Measurements from ENCODE around the gene KDM1B.

KDM1B gene

DNA sequence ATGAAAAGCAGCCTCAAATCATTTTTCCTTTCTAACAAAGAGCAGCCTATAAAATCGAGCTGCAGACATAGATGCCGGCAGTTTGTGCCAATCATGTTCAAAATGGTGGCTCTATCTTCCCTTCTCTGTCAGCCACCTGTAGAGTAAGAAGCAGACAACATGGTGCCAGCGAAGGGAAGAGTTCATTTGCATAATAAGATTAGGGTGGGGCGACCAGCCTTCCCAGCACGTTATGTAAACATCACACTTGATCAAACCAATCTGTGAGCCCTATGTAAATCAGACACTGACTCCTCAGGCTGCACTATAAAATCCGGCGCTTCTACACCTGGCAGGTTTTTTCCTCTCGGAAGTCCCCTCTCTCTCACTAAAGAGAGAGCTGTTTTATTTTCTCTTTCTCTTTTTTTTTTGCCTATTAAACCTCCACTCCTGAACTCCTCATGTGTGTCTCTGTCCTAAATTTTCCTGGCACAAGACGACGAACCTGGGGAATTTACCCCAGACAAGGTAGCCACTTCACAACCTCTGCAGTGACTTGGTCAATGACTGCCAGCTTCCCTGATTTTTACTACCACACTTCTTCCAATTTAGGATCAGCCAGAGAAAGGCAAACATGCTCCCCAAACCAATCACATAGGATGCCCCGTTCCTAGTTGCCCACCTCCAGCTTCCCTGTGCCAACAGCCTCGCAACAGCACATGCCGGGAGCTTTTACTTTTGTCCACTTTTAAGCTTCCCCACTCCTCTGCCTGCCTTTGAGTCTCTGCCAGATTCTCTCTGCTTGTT, 13.2 kb upstream of the KDM1B start:
- H3K27me3 ChIP-seq (replicated peaks; ENCODE audit: insufficient read depth, low read length) = no peaks in the 10 kb centered on the region
- no peak overlapping the region for H3K4me3 ChIP-seq (ENCODE audit: low read length)
- no peak overlapping the region for H3K27ac ChIP-seq (ENCODE audit: low read length)
- H3K4me1 ChIP-seq (ENCODE audit: low read length) = no peaks in the 10 kb centered on the region
- H3K9ac ChIP-seq (ENCODE audit: low read length) = no peak overlapping the region
- no peaks in the 10 kb centered on the region for H3K9me2 ChIP-seq (replicated peaks; ENCODE audit: insufficient read depth, low read length)
- no peaks in the 10 kb centered on the region for H3K79me2 ChIP-seq (ENCODE audit: low read length)
- TF ChIP-seq EZH2phosphoT487 (IDR thresholded peaks at IDR 0.05; ENCODE audit: low read length) = no peak
- TF ChIP-seq, protein P1, sequence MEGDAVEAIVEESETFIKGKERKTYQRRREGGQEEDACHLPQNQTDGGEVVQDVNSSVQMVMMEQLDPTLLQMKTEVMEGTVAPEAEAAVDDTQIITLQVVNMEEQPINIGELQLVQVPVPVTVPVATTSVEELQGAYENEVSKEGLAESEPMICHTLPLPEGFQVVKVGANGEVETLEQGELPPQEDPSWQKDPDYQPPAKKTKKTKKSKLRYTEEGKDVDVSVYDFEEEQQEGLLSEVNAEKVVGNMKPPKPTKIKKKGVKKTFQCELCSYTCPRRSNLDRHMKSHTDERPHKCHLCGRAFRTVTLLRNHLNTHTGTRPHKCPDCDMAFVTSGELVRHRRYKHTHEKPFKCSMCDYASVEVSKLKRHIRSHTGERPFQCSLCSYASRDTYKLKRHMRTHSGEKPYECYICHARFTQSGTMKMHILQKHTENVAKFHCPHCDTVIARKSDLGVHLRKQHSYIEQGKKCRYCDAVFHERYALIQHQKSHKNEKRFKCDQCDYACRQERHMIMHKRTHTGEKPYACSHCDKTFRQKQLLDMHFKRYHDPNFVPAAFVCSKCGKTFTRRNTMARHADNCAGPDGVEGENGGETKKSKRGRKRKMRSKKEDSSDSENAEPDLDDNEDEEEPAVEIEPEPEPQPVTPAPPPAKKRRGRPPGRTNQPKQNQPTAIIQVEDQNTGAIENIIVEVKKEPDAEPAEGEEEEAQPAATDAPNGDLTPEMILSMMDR (IDR thresholded peaks at IDR 0.05; ENCODE audit: low read length) = no peak
- no peak for TF ChIP-seq EZH2 (optimal IDR thresholded peaks at IDR 0.05; ENCODE audit: low read depth, low read length)
- H3F3A ChIP-seq (ENCODE audit: insufficient read depth, low read length) = no peaks in the 10 kb centered on the region
- H3K4me2 ChIP-seq (ENCODE audit: low read depth, low read length) = no peak overlapping the region
- DNase-seq = no peak
- no peaks in the 10 kb centered on the region for H3K36me3 ChIP-seq (replicated peaks; ENCODE audit: insufficient read depth, low read length)
- no peak overlapping the region for H2AFZ ChIP-seq (ENCODE audit: low read length)
- H3K9me3 ChIP-seq (replicated peaks; ENCODE audit: insufficient read depth, low read length) = no peaks in the 10 kb centered on the region
- no peaks in the 10 kb centered on the region for H4K20me1 ChIP-seq (ENCODE audit: insufficient read depth, low read length)

DNA sequence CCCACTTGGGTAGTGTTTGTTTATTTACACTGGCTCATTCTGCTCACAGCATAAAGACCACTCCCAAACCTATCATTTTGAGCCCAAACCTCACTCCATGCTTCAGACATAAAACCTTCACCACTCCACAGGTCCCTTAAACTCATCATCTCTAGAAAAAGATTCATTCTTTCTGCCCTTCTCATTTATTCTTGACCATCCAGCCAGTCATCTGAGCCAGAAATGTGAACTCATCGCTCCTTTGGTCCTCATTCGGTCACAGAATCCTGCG, 12.7 kb upstream of the KDM1B start:
- Histone ChIP-seq H3K9me3 (replicated peaks; ENCODE audit: insufficient read depth, low read length) (no peaks in the 10 kb centered on the region), H4K20me1 (ENCODE audit: insufficient read depth, low read length) (no peaks in the 10 kb centered on the region), H3F3A (ENCODE audit: insufficient read depth, low read length) (no peaks in the 10 kb centered on the region), H3K79me2 (ENCODE audit: low read length) (no peaks in the 10 kb centered on the region), H3K4me2 (ENCODE audit: low read depth, low read length) (no peak overlapping the region), H3K4me3 (ENCODE audit: low read length) (no peak overlapping the region), H3K27me3 (replicated peaks; ENCODE audit: insufficient read depth, low read length) (no peaks in the 10 kb centered on the region), H3K27ac (ENCODE audit: low read length) (no peak overlapping the region), H3K36me3 (replicated peaks; ENCODE audit: insufficient read depth, low read length) (no peaks in the 10 kb centered on the region), H3K4me1 (ENCODE audit: low read length) (no peaks in the 10 kb centered on the region), H2AFZ (ENCODE audit: low read length) (no peak overlapping the region), H3K9ac (ENCODE audit: low read length) (no peak overlapping the region), H3K9me2 (replicated peaks; ENCODE audit: insufficient read depth, low read length) (no peaks in the 10 kb centered on the region)
- DNase-seq = no peak
- TF ChIP-seq EZH2phosphoT487 (IDR thresholded peaks at IDR 0.05; ENCODE audit: low read length) (no peak), EZH2 (optimal IDR thresholded peaks at IDR 0.05; ENCODE audit: low read depth, low read length) (no peak)
- TF ChIP-seq, protein P1 (IDR thresholded peaks at IDR 0.05; ENCODE audit: low read length) = no peak

DNA sequence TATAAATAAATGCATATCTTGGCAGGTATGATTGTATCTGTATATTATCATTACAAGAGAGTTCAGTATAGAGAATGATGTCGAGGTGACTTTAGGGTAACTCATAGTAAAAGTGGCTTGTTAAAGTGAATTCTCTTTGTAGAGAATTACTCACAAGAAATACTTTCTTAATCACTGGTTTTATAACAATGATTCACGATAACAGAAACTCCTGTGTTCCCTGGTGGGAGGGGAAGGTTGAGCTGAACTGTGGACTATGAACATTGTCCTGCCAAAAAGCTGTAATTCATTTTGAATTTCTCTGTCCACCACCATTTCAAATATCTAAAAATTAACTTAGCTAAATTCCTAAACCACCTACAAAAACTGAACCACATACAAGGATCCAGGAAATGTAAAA, 8.1 kb upstream of the KDM1B start:
- no peak overlapping the region for H3K9ac ChIP-seq (ENCODE audit: low read length)
- H3K27ac ChIP-seq (ENCODE audit: low read length) = no peak overlapping the region
- H3F3A ChIP-seq (ENCODE audit: insufficient read depth, low read length) = no peaks in the 10 kb centered on the region
- H3K9me2 ChIP-seq (replicated peaks; ENCODE audit: insufficient read depth, low read length) = no peaks in the 10 kb centered on the region
- H3K9me3 ChIP-seq (replicated peaks; ENCODE audit: insufficient read depth, low read length) = no peaks in the 10 kb centered on the region
- H3K36me3 ChIP-seq (replicated peaks; ENCODE audit: insufficient read depth, low read length) = no peaks in the 10 kb centered on the region
- no peaks in the 10 kb centered on the region for H3K4me1 ChIP-seq (ENCODE audit: low read length)
- no peak for DNase-seq
- H2AFZ ChIP-seq (ENCODE audit: low read length) = no peak overlapping the region
- H3K4me3 ChIP-seq (ENCODE audit: low read length) = no peak overlapping the region
- no peaks in the 10 kb centered on the region for H3K27me3 ChIP-seq (replicated peaks; ENCODE audit: insufficient read depth, low read length)
- no peaks in the 10 kb centered on the region for H4K20me1 ChIP-seq (ENCODE audit: insufficient read depth, low read length)
- no peak for TF ChIP-seq EZH2 (optimal IDR thresholded peaks at IDR 0.05; ENCODE audit: low read depth, low read length)
- TF ChIP-seq EZH2phosphoT487 (IDR thresholded peaks at IDR 0.05; ENCODE audit: low read length) = no peak
- TF ChIP-seq, protein P1 (IDR thresholded peaks at IDR 0.05; ENCODE audit: low read length) = no peak
- H3K79me2 ChIP-seq (ENCODE audit: low read length) = no peaks in the 10 kb centered on the region
- no peak overlapping the region for H3K4me2 ChIP-seq (ENCODE audit: low read depth, low read length)
